Caki2 (cell line): ENCODE data around the gene VWDE. TPM values are rescaled to one million over a fixed set of nuclear protein-coding genes. Genes with fewer than 3 reads are reported as not detected.

ENCODE experiments used
- DNase-seq: peaks from one replicate; pipeline ENCODE4 v3.0.0-alpha.2; 2015; ENCODE audit warnings: low read depth
- in situ Hi-C: cut with HindIII; loops from 2 replicates; pipeline ENCODE4 v1.10.0; 2016; ENCODE audit warnings: low sequenced_read_pairs, low pct_unique_long_range_greater_than_20kb, mixed read lengths
- total RNA-seq: library from RNA; depleted of rRNA; stranded (reverse); fragments of >200 nt; shearing (Covaris generic); gene quantifications from 2 replicates; pipeline ENCODE4 v1.2.3, GENCODE V29; 2014; ENCODE audit warnings: low replicate concordance; rRNA removed

Gene VWDE
- total RNA-seq, 1 experiment from 2014 or later: 3.8 TPM

- in situ Hi-C loops: no loop called here
- no peak for DNase-seq
Measured at GRCh38 chr7:12303495-12303894, 100.2 kb downstream of the VWDE start.

DNA sequence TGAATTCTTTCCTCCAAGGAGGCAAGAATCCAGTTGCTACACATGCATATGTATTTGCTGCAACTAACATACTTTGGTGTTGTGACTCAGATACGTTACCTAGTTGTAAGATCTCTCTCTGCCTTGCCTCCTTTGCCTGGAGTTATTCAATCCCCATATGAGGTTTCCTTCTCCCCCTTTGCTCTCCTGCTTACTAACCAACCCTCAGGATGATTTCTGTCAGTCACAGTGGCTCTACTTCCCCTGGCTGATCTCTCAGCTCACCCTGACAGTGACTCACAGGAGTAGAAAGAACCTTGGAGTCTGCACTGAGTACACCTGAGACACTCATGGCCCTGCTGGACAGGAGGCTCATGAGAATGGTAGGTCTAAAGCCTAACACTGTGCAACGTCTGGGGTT, 100.6 kb downstream of the VWDE start:
- DNase-seq: no peak
- in situ Hi-C loops: no loop called here

GRCh38 chr7:12300415-12300814, 103.2 kb downstream of the VWDE start:
- in situ Hi-C loops: no loop called here
- no peak for DNase-seq

DNA sequence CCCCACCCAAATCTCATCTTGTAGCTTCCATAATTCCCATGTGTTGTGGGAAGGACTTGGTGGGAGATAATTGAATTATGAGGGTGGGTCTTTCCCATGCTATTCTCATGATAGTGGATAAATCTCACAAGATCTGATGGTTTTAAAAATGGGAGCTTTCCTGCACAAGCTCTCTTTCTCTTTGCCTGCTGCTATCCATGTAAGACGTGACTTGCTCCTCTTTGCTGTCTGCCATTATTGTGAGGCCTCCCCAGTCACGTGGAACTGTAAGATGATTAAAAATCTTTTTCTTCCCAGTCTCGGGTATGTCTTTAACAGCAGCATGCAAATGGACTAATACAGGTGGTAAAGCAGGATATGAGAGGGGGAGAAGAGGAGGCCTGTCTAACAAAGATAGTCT, 104.3 kb downstream of the VWDE start:
- in situ Hi-C loops: no loop called here
- DNase-seq: no peak

GRCh38 chr7:12297283-12298108, 106.2 kb downstream of the VWDE start:
- no peak for DNase-seq
- in situ Hi-C loops: no loop called here

GRCh38 chr7:12296051-12296570, 107.6 kb downstream of the VWDE start:
- no peak for DNase-seq
- in situ Hi-C loops: no loop called here

DNA sequence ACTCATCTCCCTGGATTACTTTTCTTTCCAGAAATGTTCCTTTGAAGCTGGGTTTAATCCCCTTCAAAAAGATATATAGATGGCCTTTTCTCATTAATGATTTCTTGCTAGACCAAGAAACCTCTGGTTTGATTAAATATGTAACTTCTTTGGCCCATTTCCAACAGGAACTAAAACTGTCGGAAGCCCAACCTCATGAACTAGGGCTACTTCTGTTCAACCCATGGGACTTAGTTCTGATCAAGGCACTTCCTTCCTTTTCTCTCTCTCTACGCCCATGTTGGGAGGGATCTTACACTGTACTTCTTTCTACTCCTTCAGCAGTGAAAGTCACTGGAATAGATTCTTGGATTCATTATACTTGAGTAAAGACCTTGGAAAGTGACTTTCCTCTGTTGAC, 109.0 kb downstream of the VWDE start:
- in situ Hi-C loops: no loop called here
- no peak for DNase-seq

GRCh38 chr7:12291870-12292269, 111.8 kb downstream of the VWDE start:
- DNase-seq: no peak
- in situ Hi-C loops: no loop called here

DNA sequence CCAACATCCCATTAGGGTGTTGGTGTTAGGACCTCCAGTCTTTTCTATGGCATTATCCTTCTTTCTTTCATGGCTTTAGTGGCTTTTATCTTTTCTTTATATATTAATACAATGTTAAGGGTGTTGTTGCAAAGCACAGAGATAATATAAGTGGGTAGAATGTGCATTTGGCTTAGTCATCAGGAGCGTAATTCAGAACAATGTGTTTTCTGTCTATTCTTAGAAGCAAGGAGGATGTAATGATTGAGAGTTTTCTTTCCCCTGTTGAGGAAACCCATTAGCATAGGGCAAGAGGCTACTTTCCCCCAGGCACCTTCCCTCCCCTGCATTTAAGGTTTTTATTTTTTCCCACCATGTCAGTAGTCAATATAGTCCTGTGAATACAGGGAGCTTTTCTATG, 112.9 kb downstream of the VWDE start:
- in situ Hi-C loops: no loop called here
- DNase-seq: no peak

GRCh38 chr7:12289996-12290395, 113.7 kb downstream of the VWDE start:
- no peak for DNase-seq
- in situ Hi-C loops: no loop called here

GRCh38 chr7:12287901-12288300, 115.8 kb downstream of the VWDE start:
- no peak for DNase-seq

GRCh38 chr7:12281038-12281437, 122.6 kb downstream of the VWDE start:
- in situ Hi-C loops: no loop called here
- DNase-seq: no peak

More at GRCh38 chr7:12287901-12288300, 115.8 kb downstream of the VWDE start:
- in situ Hi-C loops: no loop called here

Other genes starting within 250 kb of the VWDE start
- gene TMEM106B, start 192.6 kb downstream of the VWDE start, total RNA-seq: 61.6 and 89.6 TPM in 2 replicates
- gene SCIN, start 166.9 kb upstream of the VWDE start, total RNA-seq: 12.6 and 18.8 TPM in 2 replicates